Activated CD4-positive, alpha-beta T cell treated with anti-CD3 and anti-CD28 coated beads, Interleukin-2, amount 50 U/mL, for 1 hour (primary cell): ENCODE data around the gene FIGNL2.
"Not testable (repeated sequence)": the region's sequence is repeated elsewhere in the genome, so short reads cannot be mapped to it uniquely, and the experiment has no call there.

Experiments
- DNase-seq: peaks from one replicate; pipeline ENCODE4 v3.0.0-alpha.2; 2020

The FIGNL2 gene

DNA sequence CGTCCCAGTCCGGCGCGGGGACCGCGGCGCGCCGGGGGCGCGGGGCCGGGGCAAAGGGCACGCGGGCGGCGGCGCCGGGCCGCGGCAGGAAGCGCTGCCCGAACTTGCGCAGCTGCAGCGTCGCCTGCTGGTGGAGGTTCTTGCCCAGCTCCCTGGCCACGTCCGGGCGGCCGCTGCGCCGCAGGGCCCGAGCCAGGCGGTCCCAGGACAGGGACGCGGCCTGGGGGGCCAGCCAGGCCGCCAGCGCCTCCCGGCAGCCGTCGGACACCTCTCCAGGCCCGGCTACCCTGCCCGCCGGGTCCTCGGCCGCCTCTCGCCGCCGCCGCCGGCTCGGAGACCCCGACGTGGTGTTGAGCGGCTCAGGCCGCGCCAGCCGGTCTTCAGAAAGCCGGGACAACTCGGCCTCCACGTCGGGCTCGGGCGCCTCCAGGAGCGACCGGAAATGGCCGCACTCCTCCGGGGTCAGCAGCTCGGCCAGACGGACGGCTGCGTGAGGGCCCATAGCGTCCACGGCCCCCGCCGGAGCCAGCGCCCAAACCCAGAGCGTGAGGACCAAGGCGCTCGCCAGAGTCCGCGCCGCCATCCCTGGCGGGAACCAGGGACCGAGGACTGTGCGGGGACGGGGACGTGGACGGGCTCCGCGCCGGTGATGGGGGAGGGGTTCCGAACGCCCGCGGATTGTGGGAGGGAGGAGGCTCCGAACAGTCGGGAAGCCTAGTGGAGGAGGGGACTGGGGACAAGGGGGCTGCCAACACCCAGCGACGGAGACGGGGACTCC, 34.0 kb downstream of the FIGNL2 start:
- DNase-seq = peak; percentile 64

DNA sequence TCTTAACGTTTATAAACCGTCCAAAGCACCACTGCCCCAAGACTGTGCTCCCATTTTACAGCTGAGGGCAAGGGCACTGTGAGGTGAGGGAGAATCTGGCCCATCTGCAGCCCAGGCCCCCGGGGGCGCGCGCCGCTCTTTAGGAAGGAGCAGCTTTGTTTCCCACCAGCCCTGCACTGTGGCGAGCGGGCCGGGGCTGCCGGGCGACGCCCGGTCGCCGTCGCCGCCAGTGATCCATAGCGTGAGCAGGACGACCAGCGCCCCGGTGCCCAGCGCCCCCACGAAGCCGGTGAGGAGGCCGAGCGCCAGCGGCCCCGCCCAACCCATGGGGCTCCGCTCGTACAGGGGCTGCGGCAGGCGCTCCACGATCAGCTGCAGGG, 34.6 kb downstream of the FIGNL2 start:
- DNase-seq = no peak

DNA sequence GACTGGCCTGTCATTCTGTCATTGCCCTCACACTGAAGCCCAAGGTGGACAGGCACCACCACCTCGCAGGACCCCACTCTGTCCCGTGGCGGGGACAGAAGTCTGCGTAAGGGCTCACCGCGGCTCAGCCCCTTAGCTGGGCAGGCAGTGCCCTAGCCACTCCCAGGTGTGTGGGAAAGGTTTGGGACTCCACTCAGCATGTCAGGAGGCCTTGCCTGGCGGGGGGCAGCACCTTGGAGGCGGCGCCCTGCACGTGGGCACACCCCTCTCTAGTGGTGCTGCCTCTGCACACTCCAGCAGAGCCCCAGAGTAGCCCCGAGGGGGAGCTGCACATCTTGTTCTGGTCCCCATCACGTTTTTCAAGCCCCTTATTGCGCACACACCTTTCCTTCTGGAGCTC, 35.6 kb downstream of the FIGNL2 start:
- DNase-seq = no peak

DNA sequence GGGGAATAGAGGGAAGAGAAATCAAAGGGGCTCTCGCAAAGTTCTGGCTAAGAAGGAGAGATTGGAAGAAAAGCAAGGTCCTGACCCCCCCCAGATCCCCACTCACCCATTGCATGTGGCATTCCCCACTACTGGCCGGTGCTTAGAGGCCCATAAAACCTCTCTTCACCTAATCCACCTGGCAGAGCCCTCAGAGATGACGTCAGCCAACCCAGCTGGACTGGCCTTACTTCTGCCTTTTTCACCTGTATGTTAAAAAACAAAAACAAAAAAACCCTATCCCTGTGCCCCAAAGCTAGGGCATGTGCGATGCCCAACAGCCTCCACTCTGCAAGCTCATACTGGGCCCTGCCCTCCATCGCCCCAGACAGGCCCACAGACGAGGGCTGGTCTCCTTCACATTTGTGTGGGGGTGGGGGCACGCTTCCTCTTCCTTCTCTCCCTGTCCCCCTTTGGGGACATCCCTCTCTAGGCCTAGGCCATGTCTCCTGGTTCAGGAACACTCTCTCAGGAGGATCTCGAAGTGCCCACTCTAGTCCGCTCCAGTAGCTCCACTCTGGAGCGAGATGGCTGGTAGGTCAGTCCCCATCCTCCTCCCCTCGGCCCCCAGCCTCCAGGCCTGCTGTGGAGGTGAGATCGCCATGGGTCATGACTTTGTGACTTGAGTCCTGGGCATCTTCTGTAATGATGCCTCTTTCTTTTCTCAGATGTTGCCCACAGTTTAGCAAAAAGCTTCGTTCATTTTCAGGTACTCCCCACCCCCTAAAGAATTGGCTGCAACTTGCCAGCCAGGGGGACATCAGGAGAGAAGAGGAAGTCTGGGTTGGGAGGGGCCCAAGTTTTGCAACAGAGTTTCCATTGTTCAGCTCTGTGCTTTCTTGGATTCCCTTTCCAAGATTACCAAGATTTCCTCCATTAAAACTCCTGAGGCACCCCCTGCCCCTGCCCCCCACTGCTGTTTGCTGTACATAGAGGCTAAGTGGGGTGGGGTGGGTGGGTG, 37.0 kb downstream of the FIGNL2 start:
- no peak for DNase-seq

DNA sequence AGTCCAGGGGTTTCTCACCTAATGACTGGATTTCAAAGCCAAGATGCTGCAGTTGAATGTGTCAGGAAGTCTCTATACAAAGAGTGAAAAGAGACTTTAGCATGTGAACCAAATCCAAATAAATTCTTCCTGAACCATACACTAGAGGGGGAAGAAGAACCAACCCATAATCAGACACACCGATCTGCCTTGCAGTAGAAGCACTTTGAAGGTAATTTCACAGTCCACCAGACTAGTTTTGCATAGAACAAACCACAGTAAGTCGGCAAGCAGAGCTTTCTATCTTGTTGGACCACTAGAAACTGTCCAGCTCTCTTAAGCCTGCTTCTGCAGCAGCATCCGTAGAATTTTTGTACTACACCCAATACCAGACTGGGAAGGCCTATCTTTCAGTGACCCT, 39.3 kb downstream of the FIGNL2 start:
- no peak for DNase-seq

DNA sequence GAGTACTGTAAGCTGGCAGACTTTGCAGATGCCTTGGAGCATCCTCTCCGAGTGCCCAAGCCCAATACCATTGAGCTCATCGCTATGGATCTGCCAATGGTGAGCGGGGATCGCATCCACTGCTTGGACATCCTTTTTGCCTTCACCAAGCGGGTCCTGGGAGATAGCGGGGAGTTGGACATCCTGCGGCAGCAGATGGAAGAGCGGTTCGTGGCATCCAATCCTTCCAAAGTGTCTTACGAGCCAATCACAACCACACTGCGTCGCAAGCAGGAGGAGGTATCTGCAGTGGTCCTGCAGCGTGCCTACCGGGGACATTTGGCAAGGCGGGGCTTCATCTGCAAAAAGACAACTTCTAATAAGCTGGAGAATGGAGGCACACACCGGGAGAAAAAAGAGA, 41.6 kb downstream of the FIGNL2 start:
- DNase-seq = no peak

DNA sequence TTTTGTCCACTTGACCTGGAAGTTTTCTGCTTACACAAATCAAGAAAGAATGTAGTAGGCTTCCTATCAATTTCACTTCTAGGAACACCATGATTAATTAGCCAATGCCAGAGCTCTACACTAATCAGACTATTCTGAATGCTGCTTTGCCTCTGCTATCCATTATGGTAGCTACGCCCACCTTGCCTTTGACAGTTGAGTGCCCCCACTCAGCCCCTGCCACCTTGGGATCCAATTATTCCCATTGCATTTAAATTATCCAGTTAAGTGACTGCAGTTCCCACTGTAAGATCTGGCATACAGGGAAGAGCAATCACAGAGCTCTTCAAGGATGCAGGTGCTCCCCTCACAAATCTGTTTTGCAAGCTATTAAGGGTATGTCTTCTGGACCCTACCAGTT, 47.5 kb downstream of the FIGNL2 start:
- DNase-seq = no peak

DNA sequence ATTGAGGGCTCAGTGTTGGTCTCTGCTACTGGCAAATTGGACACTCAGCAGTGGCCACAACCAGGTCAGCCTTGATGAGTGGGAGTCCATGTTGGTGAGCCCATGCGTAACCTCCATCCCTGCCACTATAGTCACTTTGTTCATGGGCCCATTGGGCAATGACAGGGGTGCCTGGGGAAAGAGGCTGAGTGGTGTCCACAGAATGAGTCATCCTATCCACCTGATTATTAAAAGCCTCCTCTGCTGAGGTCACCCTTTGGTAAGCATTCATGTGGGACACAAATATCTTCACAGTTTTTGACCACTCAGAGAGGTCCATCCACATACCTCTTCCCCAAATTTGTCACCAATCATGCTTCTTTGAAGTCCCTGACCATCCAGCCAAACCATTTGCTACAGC, 50.0 kb downstream of the FIGNL2 start:
- DNase-seq = no peak

DNA sequence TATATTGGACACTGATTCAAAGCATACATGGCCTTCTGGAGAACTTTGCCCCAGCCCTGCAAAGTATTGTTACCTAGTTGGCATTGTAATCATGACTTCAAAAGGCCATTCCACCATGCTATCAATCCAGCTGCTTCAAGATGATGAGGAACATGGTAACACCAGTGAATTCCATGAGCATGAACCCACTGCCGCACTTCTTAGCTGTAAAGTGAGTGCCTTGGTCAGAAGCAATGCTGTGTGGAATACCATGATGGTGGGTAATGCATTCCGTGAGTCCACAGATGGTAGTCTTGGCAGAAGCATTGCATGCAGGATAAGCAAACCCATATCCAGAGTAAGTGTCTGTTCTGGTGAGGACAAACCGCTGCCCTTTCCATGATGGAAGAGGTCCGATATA, 50.5 kb downstream of the FIGNL2 start:
- DNase-seq = not testable (repeated sequence)

DNA sequence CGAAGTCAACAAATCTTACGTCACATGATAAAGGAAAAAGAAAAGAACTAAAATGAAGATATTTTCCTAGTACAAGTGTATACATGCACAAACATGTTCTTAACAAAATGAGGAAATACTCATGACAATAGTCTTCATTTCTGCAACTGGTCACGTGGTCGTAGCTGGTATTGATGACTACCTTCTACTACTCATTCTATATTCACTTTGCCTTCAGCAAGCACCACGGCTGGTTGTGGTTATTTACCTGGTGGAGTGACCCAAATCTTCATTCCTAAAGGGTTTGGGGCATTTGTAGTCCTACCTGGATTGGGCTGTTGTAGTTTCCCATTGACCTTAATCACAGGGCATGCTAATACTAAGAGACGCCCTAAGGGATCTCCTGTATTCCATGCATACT, 51.2 kb downstream of the FIGNL2 start:
- no peak for DNase-seq

DNA sequence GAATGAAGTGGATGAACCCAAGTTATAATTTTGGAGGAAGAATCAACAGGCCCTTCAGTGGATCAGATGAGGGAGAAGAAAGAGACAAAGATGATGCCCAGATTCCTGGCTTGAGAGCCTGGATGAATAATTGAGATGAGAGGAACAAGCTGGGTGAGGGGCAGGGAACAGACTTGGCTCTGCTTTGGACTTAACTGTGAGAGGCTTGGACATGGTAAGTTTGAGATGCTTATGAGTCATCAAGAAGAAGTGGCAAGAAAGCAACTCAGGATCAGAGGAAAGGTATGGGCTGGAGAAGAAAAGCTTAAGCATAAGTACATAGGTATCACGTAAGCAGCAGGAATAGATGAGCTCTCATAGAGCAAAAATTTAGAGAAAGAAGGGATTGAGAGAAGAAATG, 55.3 kb downstream of the FIGNL2 start:
- DNase-seq = no peak

DNA sequence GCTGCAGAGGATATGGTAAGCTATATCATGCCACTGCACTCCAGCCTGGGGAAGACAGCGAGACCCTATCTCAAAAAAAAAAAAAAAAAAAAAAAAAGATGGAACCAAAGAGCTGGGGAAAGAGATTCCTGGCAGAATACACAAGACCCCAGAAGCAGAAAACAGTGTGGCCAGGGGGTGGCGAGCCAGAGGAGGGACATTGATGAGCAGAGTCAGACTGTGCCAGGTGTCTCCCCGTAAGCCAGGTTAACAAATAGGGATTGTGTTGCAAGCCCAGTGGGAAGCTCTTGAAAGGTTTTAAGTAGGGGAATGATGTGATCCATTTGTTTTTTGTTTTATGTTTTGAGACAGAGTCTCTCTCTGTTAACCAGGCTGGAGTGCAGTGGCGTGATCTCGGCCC, 56.1 kb downstream of the FIGNL2 start:
- DNase-seq = no peak

DNA sequence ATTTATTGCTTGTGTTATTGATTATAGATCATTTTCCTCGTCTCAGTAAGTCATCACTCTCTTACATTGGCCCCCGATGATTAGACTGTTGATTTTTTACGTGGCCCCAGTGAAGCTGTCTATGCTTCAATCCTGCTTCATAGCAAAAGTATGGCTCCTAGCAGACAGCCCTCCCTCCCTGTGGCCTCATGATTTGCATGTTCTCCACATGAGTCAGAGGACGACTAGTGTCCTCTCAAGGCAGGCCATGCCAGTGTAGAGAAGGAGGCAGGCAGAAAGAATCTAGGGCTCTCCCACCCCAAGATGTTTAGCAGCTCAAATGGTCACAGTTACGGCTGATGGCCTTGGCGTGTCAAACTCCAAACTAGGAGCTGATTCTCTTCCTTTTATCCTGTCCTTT, 59.6 kb downstream of the FIGNL2 start:
- no peak for DNase-seq

DNA sequence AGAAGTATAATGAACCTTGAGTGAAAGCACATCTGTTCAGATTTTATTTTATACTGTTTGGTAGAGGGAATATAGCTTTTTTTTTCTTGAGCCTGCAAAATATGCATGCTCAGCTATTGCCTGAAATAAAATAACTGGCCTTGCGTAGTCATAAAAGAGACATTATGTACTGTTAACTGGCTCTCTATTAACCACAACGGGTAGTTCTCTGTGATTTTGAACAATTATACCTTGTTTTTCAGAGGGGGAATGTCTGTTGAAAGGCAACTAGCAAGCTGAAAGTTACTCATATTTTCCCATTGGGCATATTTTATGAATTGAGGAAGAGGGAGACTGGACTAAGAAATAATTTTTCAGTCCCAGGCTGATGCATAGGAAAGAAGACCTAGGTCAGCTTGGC, 62.6 kb downstream of the FIGNL2 start:
- no peak for DNase-seq

DNA sequence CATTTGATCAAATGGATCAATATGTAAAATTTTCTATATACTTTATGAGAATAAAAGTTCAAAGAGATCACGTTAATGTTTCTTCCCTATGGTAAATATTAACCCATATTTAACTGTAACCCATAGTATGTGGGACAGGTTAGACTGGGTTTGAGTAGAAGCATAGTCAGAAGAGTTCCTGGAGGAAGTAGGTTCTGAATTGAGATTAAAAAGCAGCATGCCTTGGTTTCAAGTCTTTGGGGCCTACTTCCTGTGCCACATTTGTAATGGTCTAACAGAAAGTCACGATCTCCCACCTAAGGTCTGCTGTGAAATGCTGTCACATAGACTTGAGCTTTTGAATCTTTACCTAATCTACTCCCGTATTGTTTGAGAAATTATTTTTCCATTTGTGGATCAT, 63.8 kb downstream of the FIGNL2 start:
- DNase-seq = no peak

DNA sequence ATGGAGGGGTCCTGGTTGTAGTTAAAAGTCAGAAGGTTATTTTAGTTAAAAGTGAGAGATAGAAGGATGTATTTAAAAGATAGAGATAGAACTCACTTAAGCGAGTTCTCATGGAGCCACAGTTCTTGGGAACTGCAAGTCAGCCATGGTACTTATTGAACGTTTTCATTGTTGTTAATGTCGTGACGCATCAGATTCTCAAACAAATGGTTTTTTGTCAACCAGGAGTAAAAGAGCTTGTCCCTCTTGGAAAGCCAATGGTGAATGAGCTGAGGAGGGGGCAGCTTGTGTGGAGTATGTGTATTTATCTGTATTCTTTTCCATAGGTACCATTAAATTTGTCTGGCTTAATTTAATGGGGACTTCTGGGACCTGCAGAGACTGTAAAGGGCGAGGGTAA, 68.6 kb downstream of the FIGNL2 start:
- DNase-seq = no peak

DNA sequence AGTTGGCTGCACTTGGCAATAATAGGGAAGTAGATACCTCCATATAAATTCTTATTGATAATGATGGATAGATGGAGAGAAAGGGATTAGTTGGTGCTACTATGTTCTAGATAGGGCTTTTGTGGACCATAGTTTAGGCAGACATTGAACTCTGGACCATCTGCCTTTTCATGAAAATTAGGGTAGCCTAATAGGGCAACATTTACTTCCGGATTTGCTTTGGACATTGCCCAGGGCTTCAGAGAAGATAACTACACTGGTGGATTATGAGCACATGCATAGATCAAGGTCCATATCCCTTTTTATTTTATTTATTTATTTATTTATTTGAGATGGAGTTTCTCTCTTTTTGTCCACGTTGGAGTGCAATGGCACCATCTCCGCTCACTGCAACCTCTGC, 70.5 kb downstream of the FIGNL2 start:
- DNase-seq = no peak

DNA sequence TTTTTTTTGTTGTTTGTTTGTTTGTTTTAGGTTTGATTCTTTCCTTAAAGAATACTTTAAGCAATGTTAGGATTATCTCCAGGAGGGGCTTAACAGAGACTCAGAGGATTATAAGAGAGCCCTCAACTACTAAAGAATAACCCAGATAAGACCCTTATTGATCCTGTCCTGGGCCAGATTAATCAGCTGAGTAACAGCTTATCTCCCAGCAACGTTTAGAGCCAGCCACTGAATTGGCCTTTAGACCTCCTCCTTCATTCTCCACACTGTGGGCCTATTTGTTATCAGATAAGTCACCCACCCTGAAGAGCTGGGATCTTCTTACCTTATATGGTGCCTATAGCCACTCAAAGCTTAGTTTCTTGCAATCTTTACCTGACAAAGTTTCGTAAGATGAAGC, 71.1 kb downstream of the FIGNL2 start:
- no peak for DNase-seq

DNA sequence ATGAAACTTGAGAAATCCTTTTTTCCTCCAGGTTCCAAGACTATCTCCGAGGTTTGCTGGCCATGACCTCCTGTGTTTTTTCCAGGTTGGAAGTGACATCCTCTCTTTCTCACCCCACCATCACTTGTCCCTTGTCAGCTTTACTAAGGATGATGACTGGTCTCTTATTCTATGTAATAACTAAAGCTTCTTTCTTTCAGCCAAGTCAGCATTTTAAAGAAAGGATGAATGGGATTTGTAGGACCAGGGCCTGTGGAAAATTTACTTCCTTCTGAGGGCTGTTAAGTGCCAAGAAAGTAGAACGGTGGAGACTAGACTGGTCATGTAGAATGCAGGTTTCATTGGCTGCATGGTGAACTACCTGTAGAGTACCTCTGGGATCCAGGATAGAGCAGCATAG, 73.6 kb downstream of the FIGNL2 start:
- DNase-seq = no peak

DNA sequence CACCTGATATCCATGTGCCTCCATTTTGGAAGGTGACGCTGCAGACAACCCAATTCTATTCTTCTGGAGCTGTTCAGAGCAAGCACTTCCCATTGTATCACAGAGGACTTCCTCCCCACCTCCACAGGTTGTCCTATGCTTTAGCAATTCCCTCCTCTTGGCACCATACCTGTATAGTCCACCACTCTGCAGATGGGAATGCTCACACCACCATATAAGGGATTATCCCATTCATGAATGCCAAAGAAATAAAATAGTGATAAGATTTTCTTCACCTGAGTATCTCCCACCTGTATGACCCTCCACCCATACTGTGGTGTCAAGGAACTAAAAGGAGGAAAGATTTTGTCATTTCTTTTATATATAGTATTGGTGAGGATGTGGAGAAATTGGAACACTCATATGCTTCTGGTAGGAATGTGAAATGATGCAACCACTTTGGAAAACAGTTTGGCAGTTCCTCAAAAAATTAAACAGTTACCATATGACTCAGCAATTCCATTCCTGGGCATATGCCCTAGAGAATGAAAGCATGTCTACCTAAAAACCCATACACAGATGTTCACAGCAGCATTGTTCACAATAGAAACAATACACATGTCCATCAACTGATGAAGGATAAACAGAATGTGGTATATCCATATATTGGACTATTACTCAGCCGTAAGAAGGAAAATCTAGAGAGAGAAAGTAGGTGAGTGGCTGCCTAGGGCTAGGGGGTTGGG, 75.2 kb downstream of the FIGNL2 start:
- DNase-seq = no peak

DNA sequence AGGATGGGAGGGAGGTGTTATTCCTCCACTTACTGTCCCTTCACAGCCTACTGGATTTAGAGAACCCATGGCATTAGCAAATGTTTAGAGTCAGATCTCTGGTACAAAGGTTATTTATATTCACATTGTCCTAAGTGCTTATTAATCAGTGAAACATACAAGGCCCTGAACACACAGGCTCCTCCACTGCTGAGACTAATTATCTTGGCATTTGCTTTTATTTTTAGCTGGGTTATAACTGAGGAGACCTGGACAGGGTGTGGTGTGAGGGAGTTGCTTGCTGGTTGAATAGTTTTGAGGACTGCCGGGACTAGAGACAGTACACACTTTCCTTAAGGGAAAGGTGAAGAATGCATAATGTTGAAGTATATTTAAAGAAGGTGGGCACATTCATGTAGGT, 77.5 kb downstream of the FIGNL2 start:
- no peak for DNase-seq
